NCI-H526 treated with DMSO at 0.1 percent for 48 hours (cell line): Measurements from ENCODE around the gene LRRC37A.
"Not testable (repeated sequence)": the region's sequence is repeated elsewhere in the genome, so short reads cannot be mapped to it uniquely, and the experiment has no call there.

Experiments
- DNase-seq: peaks from one replicate; lab custom pipeline; 2025; lab: John Stamatoyannopoulos, UW

Gene LRRC37A

GRCh38 chr17:46287587-46287986 is 7.3 kb upstream of the LRRC37A start:
- DNase-seq, result not testable (repeated sequence)

- not testable (repeated sequence) for DNase-seq
Measured at GRCh38 chr17:46290906-46291546, 3.9 kb upstream of the LRRC37A start.

- not testable (repeated sequence) for DNase-seq
Measured at GRCh38 chr17:46291618-46292017, 3.3 kb upstream of the LRRC37A start.

- not testable (repeated sequence) for DNase-seq
Measured at GRCh38 chr17:46341220-46341619, 46.3 kb downstream of the LRRC37A start.

GRCh38 chr17:46342131-46342530 is 47.2 kb downstream of the LRRC37A start:
- not testable (repeated sequence) for DNase-seq

GRCh38 chr17:46348345-46348744 is 53.4 kb downstream of the LRRC37A start:
- DNase-seq, result not testable (repeated sequence)

GRCh38 chr17:46349060-46349459 is 54.1 kb downstream of the LRRC37A start:
- DNase-seq, result not testable (repeated sequence)

- not testable (repeated sequence) for DNase-seq
Measured at GRCh38 chr17:46353856-46354255, 58.9 kb downstream of the LRRC37A start.

- not testable (repeated sequence) for DNase-seq
Measured at GRCh38 chr17:46361145-46361735, 66.3 kb downstream of the LRRC37A start.

- DNase-seq, result not testable (repeated sequence)
Measured at GRCh38 chr17:46361755-46362154, 66.8 kb downstream of the LRRC37A start, which contains the start of gene ARL17B. TSS of gene ARL17B (minus strand) at chr17:46361766. CDS start at chr17:46358397, 3,369 bp downstream.

GRCh38 chr17:46367520-46367919 is 72.6 kb downstream of the LRRC37A start:
- DNase-seq, result not testable (repeated sequence)

GRCh38 chr17:46372236-46373229 is 77.6 kb downstream of the LRRC37A start:
- DNase-seq, result not testable (repeated sequence)

- not testable (repeated sequence) for DNase-seq
Measured at GRCh38 chr17:46373418-46373817, 78.5 kb downstream of the LRRC37A start.

GRCh38 chr17:46383118-46383517 is 88.2 kb downstream of the LRRC37A start:
- not testable (repeated sequence) for DNase-seq

GRCh38 chr17:46385491-46385890 is 90.6 kb downstream of the LRRC37A start:
- not testable (repeated sequence) for DNase-seq
